ENCODE data around the gene CHD1.

Gene CHD1

GRCh38 chr5:98921947-98922505 is 6.8 kb downstream of the CHD1 start:
- no peak overlapping the region for H3K9ac ChIP-seq (ENCODE audit: low read depth in 1 of 2, low read length in 2 of 2)
- H3K4me3 ChIP-seq (ENCODE audit: low read depth in 1 of 2, low read length in 2 of 2): no peak overlapping the region
- peaks cover 8 to 47% of the 10 kb centered on the region in 2 donors for H3K36me3 ChIP-seq (ENCODE audit: control insufficient read depth in 1 of 2, insufficient read depth in 2 of 2, low read length in 2 of 2)
- H3K9me3 ChIP-seq (ENCODE audit: control insufficient read depth in 1 of 2, low read length in 2 of 2): no peaks in the 10 kb centered on the region
- H3K4me1 ChIP-seq (ENCODE audit: control insufficient read depth in 1 of 2, insufficient read depth in 2 of 2, low read length in 2 of 2): peaks cover 0 to 6% of the 10 kb centered on the region in 2 donors
- no peak overlapping the region for H3K27ac ChIP-seq (ENCODE audit: low read depth, low read length)
- no peaks in the 10 kb centered on the region for H3K27me3 ChIP-seq (ENCODE audit: control insufficient read depth in 1 of 2, insufficient read depth in 2 of 2, low read length in 2 of 2)

- Histone ChIP-seq H3K4me1 (ENCODE audit: control insufficient read depth in 1 of 2, insufficient read depth in 2 of 2, low read length in 2 of 2) (peaks cover 0 to 9% of the 10 kb centered on the region in 2 donors), H3K36me3 (ENCODE audit: control insufficient read depth in 1 of 2, insufficient read depth in 2 of 2, low read length in 2 of 2) (peaks cover 8 to 32% of the 10 kb centered on the region in 2 donors), H3K9me3 (ENCODE audit: control insufficient read depth in 1 of 2, low read length in 2 of 2) (no peaks in the 10 kb centered on the region), H3K27me3 (ENCODE audit: control insufficient read depth in 1 of 2, insufficient read depth in 2 of 2, low read length in 2 of 2) (no peaks in the 10 kb centered on the region), H3K27ac (ENCODE audit: low read depth, low read length) (no peak overlapping the region), H3K9ac (ENCODE audit: low read depth in 1 of 2, low read length in 2 of 2) (no peak overlapping the region), H3K4me3 (ENCODE audit: low read depth in 1 of 2, low read length in 2 of 2) (no peak overlapping the region)
Observed at GRCh38 chr5:98917433-98917832, 11.4 kb downstream of the CHD1 start.

GRCh38 chr5:98916540-98916939 is 12.3 kb downstream of the CHD1 start:
- Histone ChIP-seq H3K4me1 (ENCODE audit: control insufficient read depth in 1 of 2, insufficient read depth in 2 of 2, low read length in 2 of 2) (peaks cover 0 to 9% of the 10 kb centered on the region in 2 donors), H3K9ac (ENCODE audit: low read depth in 1 of 2, low read length in 2 of 2) (no peak overlapping the region), H3K36me3 (ENCODE audit: control insufficient read depth in 1 of 2, insufficient read depth in 2 of 2, low read length in 2 of 2) (peaks cover 8 to 30% of the 10 kb centered on the region in 2 donors), H3K4me3 (ENCODE audit: low read depth in 1 of 2, low read length in 2 of 2) (no peak overlapping the region), H3K27me3 (ENCODE audit: control insufficient read depth in 1 of 2, insufficient read depth in 2 of 2, low read length in 2 of 2) (no peaks in the 10 kb centered on the region), H3K9me3 (ENCODE audit: control insufficient read depth in 1 of 2, low read length in 2 of 2) (no peaks in the 10 kb centered on the region), H3K27ac (ENCODE audit: low read depth, low read length) (no peak overlapping the region)

- Histone ChIP-seq H3K4me1 (ENCODE audit: control insufficient read depth in 1 of 2, insufficient read depth in 2 of 2, low read length in 2 of 2) (peaks cover 0 to 9% of the 10 kb centered on the region in 2 donors), H3K4me3 (ENCODE audit: low read depth in 1 of 2, low read length in 2 of 2) (no peak overlapping the region), H3K9ac (ENCODE audit: low read depth in 1 of 2, low read length in 2 of 2) (no peak overlapping the region), H3K27ac (ENCODE audit: low read depth, low read length) (no peak overlapping the region), H3K36me3 (ENCODE audit: control insufficient read depth in 1 of 2, insufficient read depth in 2 of 2, low read length in 2 of 2) (peaks cover 0 to 16% of the 10 kb centered on the region in 2 donors), H3K27me3 (ENCODE audit: control insufficient read depth in 1 of 2, insufficient read depth in 2 of 2, low read length in 2 of 2) (no peaks in the 10 kb centered on the region), H3K9me3 (ENCODE audit: control insufficient read depth in 1 of 2, low read length in 2 of 2) (no peaks in the 10 kb centered on the region)
Observed at GRCh38 chr5:98913911-98914310, 14.9 kb downstream of the CHD1 start.

- H3K36me3 ChIP-seq (ENCODE audit: control insufficient read depth in 1 of 2, insufficient read depth in 2 of 2, low read length in 2 of 2): peaks cover 0 to 16% of the 10 kb centered on the region in 2 donors
- no peak overlapping the region for H3K9ac ChIP-seq (ENCODE audit: low read depth in 1 of 2, low read length in 2 of 2)
- H3K27me3 ChIP-seq (ENCODE audit: control insufficient read depth in 1 of 2, insufficient read depth in 2 of 2, low read length in 2 of 2): no peaks in the 10 kb centered on the region
- no peak overlapping the region for H3K27ac ChIP-seq (ENCODE audit: low read depth, low read length)
- H3K4me1 ChIP-seq (ENCODE audit: control insufficient read depth in 1 of 2, insufficient read depth in 2 of 2, low read length in 2 of 2): peaks cover 0 to 9% of the 10 kb centered on the region in 2 donors
- no peak overlapping the region for H3K4me3 ChIP-seq (ENCODE audit: low read depth in 1 of 2, low read length in 2 of 2)
- no peaks in the 10 kb centered on the region for H3K9me3 ChIP-seq (ENCODE audit: control insufficient read depth in 1 of 2, low read length in 2 of 2)
Observed at GRCh38 chr5:98911280-98912040, 17.3 kb downstream of the CHD1 start.

GRCh38 chr5:98909363-98909762 is 19.4 kb downstream of the CHD1 start:
- no peaks in the 10 kb centered on the region for H3K27me3 ChIP-seq (ENCODE audit: control insufficient read depth in 1 of 2, insufficient read depth in 2 of 2, low read length in 2 of 2)
- H3K4me1 ChIP-seq (ENCODE audit: control insufficient read depth in 1 of 2, insufficient read depth in 2 of 2, low read length in 2 of 2): peaks cover 0 to 3% of the 10 kb centered on the region in 2 donors
- no peak overlapping the region for H3K27ac ChIP-seq (ENCODE audit: low read depth, low read length)
- no peak overlapping the region for H3K9ac ChIP-seq (ENCODE audit: low read depth in 1 of 2, low read length in 2 of 2)
- H3K9me3 ChIP-seq (ENCODE audit: control insufficient read depth in 1 of 2, low read length in 2 of 2): no peaks in the 10 kb centered on the region
- H3K4me3 ChIP-seq (ENCODE audit: low read depth in 1 of 2, low read length in 2 of 2): no peak overlapping the region
- peaks cover 0 to 16% of the 10 kb centered on the region in 2 donors for H3K36me3 ChIP-seq (ENCODE audit: control insufficient read depth in 1 of 2, insufficient read depth in 2 of 2, low read length in 2 of 2)

- no peaks in the 10 kb centered on the region for H3K27me3 ChIP-seq (ENCODE audit: control insufficient read depth in 1 of 2, insufficient read depth in 2 of 2, low read length in 2 of 2)
- H3K27ac ChIP-seq (ENCODE audit: low read depth, low read length): no peak overlapping the region
- no peak overlapping the region for H3K4me3 ChIP-seq (ENCODE audit: low read depth in 1 of 2, low read length in 2 of 2)
- H3K9me3 ChIP-seq (ENCODE audit: control insufficient read depth in 1 of 2, low read length in 2 of 2): no peaks in the 10 kb centered on the region
- H3K36me3 ChIP-seq (ENCODE audit: control insufficient read depth in 1 of 2, insufficient read depth in 2 of 2, low read length in 2 of 2): peaks cover 0 to 14% of the 10 kb centered on the region in 2 donors
- H3K4me1 ChIP-seq (ENCODE audit: control insufficient read depth in 1 of 2, insufficient read depth in 2 of 2, low read length in 2 of 2): no peaks in the 10 kb centered on the region
- H3K9ac ChIP-seq (ENCODE audit: low read depth in 1 of 2, low read length in 2 of 2): no peak overlapping the region
Observed at GRCh38 chr5:98907951-98908350, 20.9 kb downstream of the CHD1 start.

- H3K36me3 ChIP-seq (ENCODE audit: control insufficient read depth in 1 of 2, insufficient read depth in 2 of 2, low read length in 2 of 2): peaks cover 0 to 18% of the 10 kb centered on the region in 2 donors
- no peak overlapping the region for H3K4me3 ChIP-seq (ENCODE audit: low read depth in 1 of 2, low read length in 2 of 2)
- no peaks in the 10 kb centered on the region for H3K4me1 ChIP-seq (ENCODE audit: control insufficient read depth in 1 of 2, insufficient read depth in 2 of 2, low read length in 2 of 2)
Observed at GRCh38 chr5:98906756-98907355, 22.0 kb downstream of the CHD1 start.

GRCh38 chr5:98905857-98906688 is 22.7 kb downstream of the CHD1 start:
- H3K27me3 ChIP-seq (ENCODE audit: control insufficient read depth in 1 of 2, insufficient read depth in 2 of 2, low read length in 2 of 2): no peaks in the 10 kb centered on the region
- H3K9ac ChIP-seq (ENCODE audit: low read depth in 1 of 2, low read length in 2 of 2): no peak overlapping the region
- no peaks in the 10 kb centered on the region for H3K4me1 ChIP-seq (ENCODE audit: control insufficient read depth in 1 of 2, insufficient read depth in 2 of 2, low read length in 2 of 2)
- peaks cover 0 to 17% of the 10 kb centered on the region in 2 donors for H3K36me3 ChIP-seq (ENCODE audit: control insufficient read depth in 1 of 2, insufficient read depth in 2 of 2, low read length in 2 of 2)
- H3K4me3 ChIP-seq (ENCODE audit: low read depth in 1 of 2, low read length in 2 of 2): no peak overlapping the region
- no peaks in the 10 kb centered on the region for H3K9me3 ChIP-seq (ENCODE audit: control insufficient read depth in 1 of 2, low read length in 2 of 2)
- no peak overlapping the region for H3K27ac ChIP-seq (ENCODE audit: low read depth, low read length)

More at GRCh38 chr5:98906756-98907355, 22.0 kb downstream of the CHD1 start:
- H3K9me3 ChIP-seq (ENCODE audit: control insufficient read depth in 1 of 2, low read length in 2 of 2): no peaks in the 10 kb centered on the region
- H3K27ac ChIP-seq (ENCODE audit: low read depth, low read length): no peak overlapping the region
- no peaks in the 10 kb centered on the region for H3K27me3 ChIP-seq (ENCODE audit: control insufficient read depth in 1 of 2, insufficient read depth in 2 of 2, low read length in 2 of 2)
- no peak overlapping the region for H3K9ac ChIP-seq (ENCODE audit: low read depth in 1 of 2, low read length in 2 of 2)

All from duodenal mucosa (tissue), 2 donors.